ENCODE measurements around the gene MCOLN1.

Gene MCOLN1

DNA sequence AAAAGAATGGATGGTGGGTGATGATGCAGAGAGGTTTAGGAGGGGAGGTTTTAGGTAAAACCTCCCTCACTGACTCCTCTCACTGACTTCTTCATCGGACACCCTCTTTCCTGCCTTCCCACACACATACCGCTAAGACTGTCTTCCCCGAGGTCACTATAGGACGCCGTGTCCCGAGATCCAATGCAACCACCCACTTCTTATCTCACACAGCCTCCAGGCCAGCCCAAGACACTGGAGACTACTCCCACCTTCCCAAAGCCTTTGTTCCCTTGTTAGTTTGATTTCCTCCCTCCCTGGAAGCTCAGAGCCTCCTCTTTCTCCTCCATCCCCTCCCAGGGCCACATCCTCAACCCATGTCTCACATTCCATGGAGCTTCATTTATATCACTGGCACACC lies 56.8 kb downstream of the MCOLN1 start:
- no peak for DNase-seq

GRCh38 chr19:7582446-7582845 lies 60.0 kb downstream of the MCOLN1 start:
- no peak for DNase-seq

Measured in activated CD4-positive, alpha-beta T cell treated with anti-CD3 and anti-CD28 coated beads for 4 hours (primary cell).